Hepatocyte (in vitro differentiated cells): Measurements from ENCODE around the gene FAM76B.

Experiments
- CTCF ChIP-seq: fragments of 200-600 bp; sonication (generic); IDR thresholded peaks from 2 replicates; pipeline ENCODE4 v1.5.1; 2016; ENCODE audit warnings: antibody characterized with exemption, mild to moderate bottlenecking; ENCODE audit not compliant: poor library complexity
- EZH2 ChIP-seq: fragments of 200-600 bp; sonication (generic); IDR thresholded peaks from 2 replicates; pipeline ENCODE4 v1.6.1; 2016; ENCODE audit warnings: antibody characterized with exemption, mild to moderate bottlenecking, borderline replicate concordance

- TF ChIP-seq CTCF (no peak), EZH2 (no peak)
Measured at GRCh38 chr11:95794086-95794485, 4.5 kb upstream of the FAM76B start.
